Suprapubic skin (tissue), 3 donors: ENCODE measurements around the gene IL24.

Experiments
- CTCF ChIP-seq, 2 donors: fragments of 200-600 bp in 1 of 2; fragments of 450-650 bp in 1 of 2; sonication (generic) in 1 of 2; IDR thresholded peaks; one replicate each; pipeline ENCODE4 v1.5.1; 2016 to 2019; ENCODE audit warnings: antibody characterized with exemption in 2 of 2, mild to moderate bottlenecking in 1 of 2, moderate library complexity in 1 of 2
- EP300 ChIP-seq: sonication (generic); formaldehyde crosslinking; IDR thresholded peaks from one replicate; pipeline ENCODE4 v1.6.1; 2017; ENCODE audit warnings: antibody characterized with exemption

- TF ChIP-seq EP300 (no peak), CTCF (IDR thresholded peaks at IDR 0.05) (no peak)
These were observed 16.9 kb upstream of the IL24 start for GRCh38 chr1:206880314-206880713.
